ENCODE results near the gene ZNF317. TPM values are rescaled to one million over a fixed set of nuclear protein-coding genes. Genes with fewer than 3 reads are reported as not detected.

The ZNF317 gene
- total and polyA plus RNA-seq, 2 of the 13 experiments (the other 11 are each of a cell fraction or from before 2014, with no cell fraction given): 14.0 to 27.9 TPM

DNA sequence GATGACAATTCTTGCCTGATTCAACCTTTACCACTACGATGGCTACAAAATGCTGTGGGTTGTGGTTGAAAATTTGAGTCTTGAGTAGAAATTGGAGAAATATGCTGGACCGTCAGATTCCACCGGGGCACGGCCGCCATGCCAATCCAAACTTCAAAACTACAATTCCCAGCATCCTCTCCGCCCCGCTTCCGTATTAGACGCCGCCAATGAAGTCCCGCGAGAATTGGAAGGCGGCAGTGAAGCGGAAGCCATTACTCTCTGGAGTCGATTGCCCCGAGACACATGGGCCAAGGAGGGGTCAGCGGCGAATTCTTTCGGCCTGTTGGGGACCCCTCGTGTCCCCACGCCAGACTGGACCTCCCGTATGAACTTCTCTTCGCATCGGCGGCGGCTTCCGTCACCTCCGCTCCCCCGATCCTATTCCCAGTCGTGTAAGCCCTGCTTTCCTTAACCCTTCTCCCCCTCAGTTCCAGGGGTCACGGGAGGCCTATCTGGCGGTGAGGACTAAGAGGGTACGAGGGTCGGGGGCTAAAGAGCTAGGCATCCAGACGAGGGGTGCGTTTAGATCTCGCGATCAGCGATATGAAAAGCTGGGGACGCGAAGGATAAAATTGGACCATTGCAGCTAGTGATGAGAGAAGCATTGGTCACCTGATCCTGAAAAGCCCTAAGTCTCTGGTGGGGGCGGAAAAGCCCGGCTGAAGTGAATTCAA lies at the start of gene ZNF317 (continued):
- TF ChIP-seq ARID4A (CRISPR knock-in tag; IDR thresholded peaks at IDR 0.05; ENCODE audit: borderline replicate concordance): peak; percentile 86; the same call in 1 of the 2 replicates
- TF ChIP-seq ZNF607 (CRISPR knock-in tag; IDR thresholded peaks at IDR 0.05; ENCODE audit: borderline replicate concordance): no peak
- TF ChIP-seq KDM6A (CRISPR knock-in tag; IDR thresholded peaks at IDR 0.05; ENCODE audit: low read depth): no peak
- peak; percentile 75 for TF ChIP-seq TBX2 (CRISPR knock-in tag; IDR thresholded peaks at IDR 0.05; ENCODE audit: borderline replicate concordance)
- peak; percentile 91 for TF ChIP-seq KDM2A (CRISPR knock-in tag; IDR thresholded peaks at IDR 0.05; ENCODE audit: borderline replicate concordance, low read depth)
- no peak for TF ChIP-seq HNF4G (IDR thresholded peaks at IDR 0.05; ENCODE audit: borderline replicate concordance, low read depth, low read length)
- peak; percentile 44; the same call in 1 of the 2 replicates for TF ChIP-seq HNF4G (CRISPR knock-in tag; IDR thresholded peaks at IDR 0.05; ENCODE audit: borderline replicate concordance, low read depth)
- peak; percentile 59; the same call in 1 of the 2 replicates for TF ChIP-seq HIVEP1 (CRISPR knock-in tag; IDR thresholded peaks at IDR 0.05)
- no peak for TF ChIP-seq NONO (IDR thresholded peaks at IDR 0.05)
- TF ChIP-seq NONO (CRISPR knock-in tag; conservative IDR thresholded peaks at IDR 0.05): 0 out of 2 replicates have a peak, but pooled peaks have one; percentile 24
- peak; percentile 68; the same call in 1 of the 2 replicates for TF ChIP-seq ZNF160 (CRISPR knock-in tag; IDR thresholded peaks at IDR 0.05)
- 0 out of 2 replicates have a peak, but pooled peaks have one; percentile 8 for TF ChIP-seq CTCF (CRISPR knock-in tag; IDR thresholded peaks at IDR 0.05)
- TF ChIP-seq ELF4 (CRISPR knock-in tag; IDR thresholded peaks at IDR 0.05; ENCODE audit: borderline replicate concordance): peak; percentile 100
- no peak for TF ChIP-seq HDAC6 (IDR thresholded peaks at IDR 0.05; ENCODE audit: low read depth, low read length)
- peak; percentile 60 for TF ChIP-seq GABPA (IDR thresholded peaks at IDR 0.05; ENCODE audit: low read depth, low read length)
- TF ChIP-seq GABPA (CRISPR knock-in tag; IDR thresholded peaks at IDR 0.05; ENCODE audit: low read depth): peak; percentile 92
- TF ChIP-seq JUNB (CRISPR knock-in tag; IDR thresholded peaks at IDR 0.05; ENCODE audit: borderline replicate concordance): no peak
- TF ChIP-seq ZNF232 (CRISPR knock-in tag; IDR thresholded peaks at IDR 0.05; ENCODE audit: borderline replicate concordance): peak; percentile 65; the same call in 1 of the 2 replicates
- no peak for TF ChIP-seq KLF11 (CRISPR knock-in tag; IDR thresholded peaks at IDR 0.05)
- TF ChIP-seq ZSCAN20 (CRISPR knock-in tag; IDR thresholded peaks at IDR 0.05; ENCODE audit: borderline replicate concordance): no peak
- TF ChIP-seq MEIS1 (CRISPR knock-in tag; IDR thresholded peaks at IDR 0.05; ENCODE audit: borderline replicate concordance): peak; percentile 75; the same call in 1 of the 2 replicates
- TF ChIP-seq TCF7 (IDR thresholded peaks at IDR 0.05; ENCODE audit: low read depth): no peak
- TF ChIP-seq FOXA1 (IDR thresholded peaks at IDR 0.05): no peak
- TF ChIP-seq FOXA1 (CRISPR knock-in tag; IDR thresholded peaks at IDR 0.05): no peak

Data from HepG2 (cell line).